HG02852 (cell line): ENCODE measurements around the gene B3GNT9.

ENCODE experiments used
- ATAC-seq: cut with Tn5 transposase; IDR thresholded peaks from one replicate; pipeline ENCODE4 v1.9.1; 2021; ENCODE audit warnings: mild to moderate bottlenecking, moderate library complexity; ENCODE audit not compliant: unreplicated experiment

The B3GNT9 gene

GRCh38 chr16:67116388-67117311 is 34.1 kb downstream of the B3GNT9 start:
- ATAC-seq: no peak

DNA sequence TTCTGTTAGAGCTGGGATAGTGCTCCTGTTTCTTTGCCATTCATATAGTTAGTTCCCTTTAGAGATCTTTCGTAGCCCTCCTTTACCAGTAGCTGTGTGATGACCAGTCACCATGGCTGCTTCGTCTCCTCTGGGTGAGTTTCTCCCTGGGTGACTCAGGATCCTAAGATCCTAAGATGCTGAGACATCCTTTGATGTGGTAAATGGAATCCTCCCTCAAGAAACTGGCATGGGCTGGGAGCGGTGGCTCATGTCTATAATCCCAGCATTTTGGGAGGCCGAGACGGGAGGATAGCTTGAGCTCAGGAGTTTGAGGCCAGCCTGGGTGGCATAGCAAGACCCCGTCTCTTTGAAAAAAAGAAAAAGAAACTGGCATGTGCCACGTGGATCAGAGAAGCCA is 35.2 kb downstream of the B3GNT9 start:
- no peak for ATAC-seq

DNA sequence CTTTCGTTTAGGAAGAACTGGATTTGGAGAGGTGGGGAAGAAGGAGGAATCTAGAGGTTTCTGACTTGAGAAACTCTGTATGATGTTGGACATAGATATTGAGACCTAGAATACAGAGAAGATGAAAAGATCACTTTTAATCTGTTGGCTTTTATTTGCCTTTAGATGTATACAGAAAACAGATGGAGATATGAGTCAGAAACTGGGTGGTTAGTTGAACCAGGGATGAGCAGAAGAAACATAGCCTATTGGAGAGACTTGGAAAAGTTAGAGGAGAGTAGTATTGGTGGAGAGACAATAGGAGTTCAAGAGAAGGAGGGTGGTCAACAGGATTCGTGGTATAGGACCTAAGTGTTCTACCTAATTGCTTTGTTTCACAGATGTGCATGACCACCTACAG is 36.0 kb downstream of the B3GNT9 start:
- ATAC-seq: no peak

DNA sequence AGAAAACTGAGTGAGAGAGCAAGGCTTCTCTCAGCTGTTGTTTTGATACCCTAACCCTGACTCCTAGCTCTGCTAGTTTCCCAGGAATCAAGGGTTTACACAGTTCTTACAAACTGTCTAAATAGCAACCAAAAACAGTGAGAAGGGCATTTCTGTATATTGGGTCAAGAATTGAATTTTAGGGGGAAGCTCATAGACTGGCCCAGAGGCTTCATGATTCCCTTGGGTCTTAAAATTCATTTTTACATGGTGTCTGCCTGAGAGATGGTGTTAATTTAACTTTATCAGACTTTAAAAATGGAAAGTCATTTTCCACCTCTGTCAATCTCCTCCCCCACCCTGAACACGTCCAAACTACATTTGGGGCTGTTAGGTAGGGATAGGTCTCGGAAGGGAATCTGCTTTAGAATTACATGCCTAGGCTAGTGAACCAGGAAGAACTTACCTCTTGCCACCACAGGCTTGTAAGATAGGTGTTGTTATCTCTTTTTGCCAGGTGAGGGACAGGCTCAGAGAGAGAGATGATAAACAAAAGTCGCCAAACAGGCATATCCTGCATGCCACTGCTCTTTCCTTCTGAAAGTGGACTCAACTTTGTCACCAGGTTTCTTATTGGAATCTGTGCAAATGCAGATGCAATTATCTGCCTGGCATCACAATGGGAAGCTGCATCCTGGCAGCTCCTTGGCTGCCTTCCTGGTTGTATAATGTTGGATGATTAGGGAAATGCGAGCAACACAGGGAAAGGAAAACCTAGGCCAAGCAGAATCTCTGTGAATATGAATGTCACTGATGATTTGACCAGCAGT is 38.0 kb downstream of the B3GNT9 start:
- no peak for ATAC-seq

DNA sequence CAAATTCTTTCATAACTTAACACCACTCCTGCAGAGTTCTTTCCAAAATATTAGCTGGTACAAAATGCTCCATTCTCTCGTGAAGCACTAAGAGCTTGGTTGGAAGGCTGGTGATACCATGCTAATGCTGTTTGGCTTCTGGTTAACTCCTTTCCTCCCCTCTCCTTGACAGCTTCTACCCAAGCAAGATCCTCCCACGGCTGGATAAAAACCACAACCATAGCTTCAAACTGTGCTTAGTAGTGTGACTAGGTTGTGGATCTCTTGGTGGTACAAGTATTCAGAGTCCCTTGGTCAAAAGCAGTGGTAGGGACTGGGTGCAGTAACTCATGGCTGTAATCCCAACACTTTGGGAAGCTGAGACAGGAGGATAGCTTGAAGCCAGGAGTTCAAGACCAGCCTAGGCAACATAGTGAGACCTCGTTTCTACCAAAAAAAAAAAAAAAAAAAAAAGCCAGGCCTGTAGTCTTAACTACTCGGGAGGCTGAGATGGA is 38.8 kb downstream of the B3GNT9 start:
- ATAC-seq: no peak

GRCh38 chr16:67109407-67110135 is 41.2 kb downstream of the B3GNT9 start, which contains the start of gene PHAF1:
Gene PHAF1, plus strand, starts transcription at chr16:67109941. Its CDS starts 235 bp downstream, at chr16:67110176.
- ATAC-seq: peak; percentile 81

DNA sequence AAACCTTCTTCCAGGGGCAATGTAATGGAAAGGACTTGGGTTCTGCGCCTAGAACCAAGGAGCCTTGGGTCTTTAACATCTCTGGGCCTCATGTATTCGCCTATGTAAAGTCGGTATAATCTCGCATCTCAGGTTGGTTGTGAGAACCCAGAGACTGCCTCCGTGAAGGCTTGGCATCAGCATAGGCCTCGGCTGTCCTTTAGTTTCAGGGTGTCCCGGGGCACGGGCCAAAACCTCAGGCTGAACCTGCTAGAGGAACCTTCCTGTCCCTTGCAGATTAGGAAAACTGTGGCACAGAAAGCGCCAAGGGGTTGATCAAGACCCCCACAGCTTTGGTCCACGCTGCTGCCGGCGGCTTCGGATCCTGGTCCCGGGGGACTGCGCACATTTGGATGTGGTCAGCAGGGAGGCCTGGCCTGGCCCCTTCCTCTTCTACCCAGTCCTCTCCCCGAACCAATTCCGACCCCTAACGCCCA is 41.8 kb downstream of the B3GNT9 start:
- no peak for ATAC-seq

- ATAC-seq: no peak
These were observed 42.3 kb downstream of the B3GNT9 start for GRCh38 chr16:67108489-67108888.

DNA sequence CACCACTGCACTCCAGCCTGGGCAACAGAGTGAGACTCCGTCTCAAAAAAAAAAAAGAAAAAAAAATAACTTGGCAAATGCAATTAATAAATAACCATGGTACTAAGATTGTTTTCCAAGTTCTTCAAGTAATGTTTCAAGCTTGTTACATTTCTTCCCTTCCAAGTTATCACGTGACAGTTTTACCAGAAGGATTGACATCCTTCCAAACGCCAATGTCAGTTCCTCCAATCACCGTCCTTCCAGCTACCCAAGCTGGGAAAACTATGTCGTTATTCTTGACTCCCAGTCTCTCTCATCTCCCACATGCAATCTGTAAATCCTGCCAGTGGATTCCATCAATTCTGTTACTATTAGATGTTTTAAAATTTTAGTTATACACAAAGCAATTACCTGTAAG is 44.9 kb downstream of the B3GNT9 start:
- ATAC-seq: no peak

DNA sequence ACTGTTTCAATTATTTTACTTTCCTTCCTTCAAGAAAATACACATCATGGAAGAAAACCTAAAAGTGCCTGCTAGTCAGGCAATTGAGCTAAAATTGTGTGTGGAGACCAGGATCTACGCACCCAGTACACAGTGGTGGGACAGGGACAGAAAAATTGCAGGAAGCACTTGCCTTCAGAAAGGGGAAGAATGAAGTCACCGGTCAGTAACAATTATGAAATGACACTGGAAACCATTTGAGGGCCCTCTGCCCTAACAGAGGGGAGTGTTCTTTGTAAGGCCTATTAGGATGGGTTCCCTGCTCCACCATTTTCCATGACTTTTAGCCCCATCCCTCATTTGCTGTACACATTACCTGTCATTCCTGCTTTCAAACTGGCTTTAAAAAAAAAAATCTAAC is 45.6 kb downstream of the B3GNT9 start:
- no peak for ATAC-seq

DNA sequence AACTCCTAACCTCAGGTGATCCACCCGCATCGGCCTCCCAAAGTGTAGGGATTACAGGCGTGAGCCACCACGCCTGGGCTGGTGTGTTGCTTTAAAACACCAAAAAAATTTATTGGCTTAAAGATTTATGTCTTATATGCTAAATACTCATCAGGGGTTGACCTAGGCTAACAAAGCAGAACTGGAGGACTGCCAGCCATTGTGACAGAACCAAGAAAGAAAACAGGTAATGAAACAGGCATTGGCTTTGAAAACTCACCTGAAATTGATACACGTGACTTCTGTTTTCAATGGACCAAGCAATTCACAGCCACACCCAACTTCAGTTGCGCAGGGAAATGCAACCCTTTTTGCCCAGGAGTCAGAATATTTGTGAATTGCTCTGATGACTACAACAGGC is 46.0 kb downstream of the B3GNT9 start:
- ATAC-seq: no peak

- ATAC-seq: no peak
These were observed 46.7 kb downstream of the B3GNT9 start for GRCh38 chr16:67104061-67104460.

GRCh38 chr16:67101311-67102082 is 49.3 kb downstream of the B3GNT9 start:
- ATAC-seq: no peak

- no peak for ATAC-seq
These were observed 50.1 kb downstream of the B3GNT9 start for GRCh38 chr16:67100569-67101310.

DNA sequence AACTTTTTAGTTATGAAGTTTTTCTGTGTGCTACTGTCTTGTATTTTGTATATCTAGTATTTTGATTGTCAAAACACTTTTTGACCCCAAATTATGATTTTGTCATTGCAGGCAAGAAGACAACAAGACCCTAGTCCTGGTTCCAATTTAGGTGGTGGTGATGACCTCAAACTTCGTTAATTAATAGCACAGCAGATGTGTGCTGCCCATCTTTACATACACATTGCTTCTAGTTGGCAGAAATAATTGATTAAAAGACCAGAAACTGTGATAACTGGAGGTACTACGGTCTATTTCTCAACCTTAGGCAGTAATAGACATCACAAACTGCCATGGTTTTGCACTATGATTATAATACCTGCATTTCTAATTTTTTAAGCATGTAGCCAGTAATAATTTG is 52.2 kb downstream of the B3GNT9 start:
- ATAC-seq: no peak
